K562 (cell line): Measurements from ENCODE around the gene FUT8.

Experiments used
- EZH2 ChIP-seq: IDR thresholded peaks from 2 replicates; pipeline ENCODE4 v1.6.1; 2012; ENCODE audit warnings: low read depth, mild to moderate bottlenecking, inconsistent platforms, low read length, borderline replicate concordance
- HNRNPK ChIP-seq: fragments of 200-400 bp; formaldehyde crosslinking; IDR thresholded peaks from one replicate; pipeline ENCODE4 v1.6.1; 2018; ENCODE audit warnings: mild to moderate bottlenecking, low read depth, low read length; ENCODE audit not compliant: poor library complexity, severe bottlenecking
- POLR2A ChIP-seq: fragments of 450-650 bp; conservative IDR thresholded peaks from 2 replicates; pipeline ENCODE4 v1.6.1; 2016
- RBM22 ChIP-seq: fragments of 200-400 bp; formaldehyde crosslinking; IDR thresholded peaks from 2 replicates; pipeline ENCODE4 v1.6.1; 2018; ENCODE audit warnings: low read length, low read depth; ENCODE audit not compliant: poor library complexity, severe bottlenecking
- TBL1XR1 ChIP-seq, 2 experiments: IDR thresholded peaks; 2 replicates each; pipeline ENCODE4 v1.6.1; 2012; ENCODE audit warnings: improper control_type of control experiment in 2 of 2, low read length in 2 of 2, mild to moderate bottlenecking in 1 of 2

GRCh38 chr14:65580973-65581372 is 168.4 kb downstream of the FUT8 start:
- no peak for TF ChIP-seq TBL1XR1 (IDR thresholded peaks at IDR 0.05; ENCODE audit: low read length in 2 of 2)
- no peak for TF ChIP-seq EZH2
- TF ChIP-seq POLR2A, result no peak
- no peak for TF ChIP-seq HNRNPK
- TF ChIP-seq RBM22, result no peak
